Gastrocnemius medialis (tissue), 4 donors: Measurements from ENCODE around the gene ARHGAP10. TPM values are rescaled to one million over a fixed set of nuclear protein-coding genes. Genes with fewer than 3 reads are reported as not detected.

ENCODE experiments used
- ATAC-seq, 2 donors: fragments of 150-250 bp; one replicate each; pipeline ENCODE4 v1.9.1; 2016
- DNase-seq, 2 donors: peaks; one replicate each; pipeline ENCODE4 v3.0.0-alpha.2; 2019
- H3K27ac ChIP-seq, 4 donors: fragments of 200-600 bp; sonication (generic); 1 replicate in 1 of 4; 2 replicates in 3 of 4; pipeline ENCODE4 v1.5.1; 2016 to 2018; ENCODE audit warnings: mild to moderate bottlenecking in 2 of 4, moderate library complexity in 1 of 4
- H3K27me3 ChIP-seq, 3 donors: fragments of 200-600 bp; sonication (generic) in 2 of 3; 1 replicate in 1 of 3; 2 replicates in 2 of 3; pipeline versions ENCODE4 v1.5.1 to v1.6.0; 2016 to 2019; ENCODE audit warnings: mild to moderate bottlenecking in 1 of 3, moderate library complexity in 1 of 3
- H3K36me3 ChIP-seq, 2 donors: fragments of 200-600 bp; sonication (generic) in 1 of 2; one replicate each; pipeline ENCODE4 v1.5.1; 2017 to 2018
- H3K4me1 ChIP-seq, 2 donors: fragments of 200-600 bp; sonication (generic) in 1 of 2; one replicate each; pipeline ENCODE4 v1.5.1; 2016 to 2017; ENCODE audit warnings: mild to moderate bottlenecking in 2 of 2
- H3K4me3 ChIP-seq, 4 donors: fragments of 200-600 bp; sonication (generic) in 3 of 4; 1 replicate in 1 of 4; 2 replicates in 3 of 4; pipeline ENCODE4 v1.5.1; 2016 to 2019; ENCODE audit warnings: mild to moderate bottlenecking in 2 of 4
- H3K9me3 ChIP-seq, 3 donors: fragments of 200-600 bp; sonication (generic) in 2 of 3; 1 replicate in 1 of 3; 2 replicates in 2 of 3; pipeline ENCODE4 v1.5.1; 2016 to 2019
- CTCF ChIP-seq, 5 experiments: fragments of 450-650 bp in 3 of 5; fragments of 200-600 bp in 2 of 5; sonication (generic) in 2 of 5; IDR thresholded peaks in 4 of 5; conservative IDR thresholded peaks in 1 of 5; 1 replicate in 4 of 5; 2 replicates in 1 of 5; pipeline ENCODE4 v1.5.1; 2016 to 2019; ENCODE audit warnings: antibody characterized with exemption in 5 of 5, mild to moderate bottlenecking in 3 of 5, moderate library complexity in 3 of 5
- POLR2A ChIP-seq, 2 donors: fragments of 450-650 bp; IDR thresholded peaks; one replicate each; pipeline ENCODE4 v1.6.1; 2017; ENCODE audit warnings: antibody characterized with exemption in 2 of 2, mild to moderate bottlenecking in 2 of 2, moderate library complexity in 2 of 2
- in situ Hi-C, 4 donors: fragments of 200-750 bp; cut with MboI; loops; one replicate each; pipeline versions ENCODE4 v1.15.0 to v1.8.0; 2017; ENCODE audit warnings: low sequenced_read_pairs in 4 of 4
- intact Hi-C: fragments of 100-400 bp; cut with DNase I; formaldehyde crosslinking; loops from one replicate; pipeline ENCODE4 v1.15.1; 2023; ENCODE audit warnings: low total_unique reads
- total RNA-seq, 4 donors: library from RNA; depleted of rRNA; stranded (reverse); fragments of >200 nt; gene quantifications; one replicate each; pipeline versions ENCODE4 v1.1.0 to v1.2.3, GENCODE V29; 2016

Gene ARHGAP10
- total RNA-seq, 4 donors from 2014 or later: 22.1 to 34.6 (median 28.0) TPM

- intact Hi-C loops: loop anchor here (1.0 kb wide), 2 partner anchors 37 to 435 kb away; partner anchors contain the start of gene NR3C2
- TF ChIP-seq POLR2A (IDR thresholded peaks at IDR 0.05): no peak
- TF ChIP-seq CTCF (IDR thresholded peaks at IDR 0.05 in 4 of 5, conservative IDR thresholded peaks at IDR 0.05 in 1 of 5): no peak
- in situ Hi-C loops: loop anchor here in 1 of 4 donors (5.0 kb wide), 1 partner anchor 45 kb away; no protein-coding TSS in a partner anchor
- H3K36me3 ChIP-seq: no peaks in the 10 kb centered on the region
- ATAC-seq: peak; percentile 96 to 99
- peak overlapping the region in 1 of 4 donors; percentile 10 for H3K4me3 ChIP-seq
- no peaks in the 10 kb centered on the region for H3K9me3 ChIP-seq
- H3K27me3 ChIP-seq: no peaks in the 10 kb centered on the region
- H3K27ac ChIP-seq: peak overlapping the region; percentile 74 to 88 (median 76)
- DNase-seq: peak; percentile 82 to 83
- peaks cover 45 to 53% of the 10 kb centered on the region in 2 donors for H3K4me1 ChIP-seq
Measured at GRCh38 chr4:148007314-148007760, 275.4 kb downstream of the ARHGAP10 start.

- Histone ChIP-seq H3K36me3 (no peaks in the 10 kb centered on the region), H3K27ac (peak overlapping the region; percentile 74 to 88 (median 76)), H3K4me3 (peak overlapping the region in 1 of 4 donors; percentile 10), H3K4me1 (peaks cover 46 to 55% of the 10 kb centered on the region in 2 donors), H3K9me3 (no peaks in the 10 kb centered on the region), H3K27me3 (no peaks in the 10 kb centered on the region)
- intact Hi-C loops (loop anchor here (1.0 kb wide), 2 partner anchors 37 to 435 kb away; partner anchors contain the start of gene NR3C2), in situ Hi-C loops (loop anchor here in 1 of 4 donors (5.0 kb wide), 1 partner anchor 45 kb away; no protein-coding TSS in a partner anchor)
- ATAC-seq (peak; percentile 39 to 57), DNase-seq (no peak)
- TF ChIP-seq CTCF (IDR thresholded peaks at IDR 0.05 in 4 of 5, conservative IDR thresholded peaks at IDR 0.05 in 1 of 5) (no peak), POLR2A (IDR thresholded peaks at IDR 0.05) (no peak)
Measured at GRCh38 chr4:148007792-148008191, 275.9 kb downstream of the ARHGAP10 start.

- in situ Hi-C loops: no loop called here
- no peaks in the 10 kb centered on the region for H3K36me3 ChIP-seq
- DNase-seq (no peak), ATAC-seq (no peak)
- H3K4me3 ChIP-seq: no peak overlapping the region
- H3K27ac ChIP-seq: no peak overlapping the region
- TF ChIP-seq POLR2A (IDR thresholded peaks at IDR 0.05) (no peak), CTCF (IDR thresholded peaks at IDR 0.05 in 4 of 5, conservative IDR thresholded peaks at IDR 0.05 in 1 of 5) (no peak)
- no peaks in the 10 kb centered on the region for H3K27me3 ChIP-seq
- intact Hi-C loops: no loop called here
- peaks cover 30 to 34% of the 10 kb centered on the region in 2 donors for H3K4me1 ChIP-seq
- no peaks in the 10 kb centered on the region for H3K9me3 ChIP-seq
Measured at GRCh38 chr4:148015058-148015457, 283.2 kb downstream of the ARHGAP10 start.

GRCh38 chr4:148015468-148015867, 283.6 kb downstream of the ARHGAP10 start:
- H3K27me3 ChIP-seq: no peaks in the 10 kb centered on the region
- no peaks in the 10 kb centered on the region for H3K36me3 ChIP-seq
- no peaks in the 10 kb centered on the region for H3K9me3 ChIP-seq
- no peak for TF ChIP-seq POLR2A (IDR thresholded peaks at IDR 0.05)
- TF ChIP-seq CTCF (IDR thresholded peaks at IDR 0.05 in 4 of 5, conservative IDR thresholded peaks at IDR 0.05 in 1 of 5): no peak
- intact Hi-C loops: no loop called here
- in situ Hi-C loops: no loop called here
- no peak overlapping the region for H3K4me3 ChIP-seq
- H3K27ac ChIP-seq: no peak overlapping the region
- ATAC-seq: no peak
- DNase-seq: no peak
- H3K4me1 ChIP-seq: peaks cover 30 to 34% of the 10 kb centered on the region in 2 donors
